Cardiac fibroblast (primary cell): Measurements from ENCODE around the gene PALLD.

Experiments
- DNase-seq, 2 donors: peaks; one replicate each; pipeline versions ENCODE4 v3.0.0 to v3.0.0-alpha.2; 2010; ENCODE audit warnings: low read depth in 2 of 2
- H3K4me3 ChIP-seq, 2 donors: replicated peaks in 1 of 2; 1 replicate in 1 of 2; 2 replicates in 1 of 2; pipeline ENCODE4 v1.5.1; 2011; ENCODE audit warnings: low read depth in 2 of 2, low read length in 2 of 2, mild to moderate bottlenecking in 2 of 2, moderate library complexity in 1 of 2
- CTCF ChIP-seq: IDR thresholded peaks from one replicate; pipeline ENCODE4 v1.5.1; 2011; ENCODE audit warnings: low read depth, mild to moderate bottlenecking, low read length, inconsistent platforms

PALLD gene

GRCh38 chr4:168572002-168572401 lies 75.2 kb downstream of the PALLD start:
- H3K4me3 ChIP-seq: no peak overlapping the region
- DNase-seq: no peak
- TF ChIP-seq CTCF: no peak

DNA sequence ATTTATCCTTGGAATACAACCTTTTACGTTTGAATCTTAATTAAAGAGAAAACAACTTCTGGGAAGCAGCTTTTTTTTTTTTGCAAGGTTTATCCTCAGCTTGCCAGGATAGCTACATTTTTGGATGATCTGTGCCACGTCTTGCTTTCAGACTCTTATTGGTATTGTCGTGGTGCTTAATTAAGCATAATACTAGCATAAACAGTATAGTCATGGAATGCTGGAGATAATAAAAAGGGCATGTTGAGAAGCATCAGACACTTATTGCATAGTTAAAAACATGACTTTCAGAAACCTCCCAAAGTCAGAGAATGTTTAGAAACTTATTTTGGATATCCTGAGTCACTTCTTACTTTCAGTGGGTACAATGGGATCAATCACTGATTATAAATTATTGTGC lies 77.0 kb downstream of the PALLD start:
- no peak for DNase-seq
- no peak for TF ChIP-seq CTCF
- H3K4me3 ChIP-seq: no peak overlapping the region

- DNase-seq: peak in 1 of 2 donors; percentile 61
- TF ChIP-seq CTCF: no peak
Observed at GRCh38 chr4:168574581-168575295, 77.9 kb downstream of the PALLD start.

DNA sequence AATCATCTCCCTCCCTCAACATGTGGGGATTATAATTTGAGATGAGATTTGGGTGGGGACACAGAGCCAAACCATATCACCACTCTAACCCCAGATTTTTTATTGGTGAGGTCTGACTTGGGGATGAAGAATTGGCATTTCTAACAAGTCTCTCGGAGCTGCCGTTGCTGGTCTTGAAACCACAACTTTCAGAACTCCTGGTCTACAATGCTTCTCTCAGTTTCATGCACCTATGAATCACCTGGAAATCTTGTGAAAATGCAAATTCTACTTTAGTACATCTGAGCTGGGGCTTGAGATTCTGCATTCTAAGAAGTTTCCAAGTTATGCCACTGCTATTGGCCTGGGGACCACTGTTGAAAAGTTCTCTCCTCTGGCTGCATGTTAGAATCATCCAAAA lies 78.6 kb downstream of the PALLD start:
- no peak overlapping the region for H3K4me3 ChIP-seq
- no peak for DNase-seq
- TF ChIP-seq CTCF: no peak

More at GRCh38 chr4:168574581-168575295, 77.9 kb downstream of the PALLD start:
- H3K4me3 ChIP-seq: no peak overlapping the region

GRCh38 chr4:168577624-168578023 lies 80.8 kb downstream of the PALLD start:
- no peak overlapping the region for H3K4me3 ChIP-seq
- no peak for DNase-seq
- TF ChIP-seq CTCF: no peak

GRCh38 chr4:168580228-168580627 lies 83.4 kb downstream of the PALLD start:
- TF ChIP-seq CTCF: no peak
- H3K4me3 ChIP-seq: no peak overlapping the region
- no peak for DNase-seq

DNA sequence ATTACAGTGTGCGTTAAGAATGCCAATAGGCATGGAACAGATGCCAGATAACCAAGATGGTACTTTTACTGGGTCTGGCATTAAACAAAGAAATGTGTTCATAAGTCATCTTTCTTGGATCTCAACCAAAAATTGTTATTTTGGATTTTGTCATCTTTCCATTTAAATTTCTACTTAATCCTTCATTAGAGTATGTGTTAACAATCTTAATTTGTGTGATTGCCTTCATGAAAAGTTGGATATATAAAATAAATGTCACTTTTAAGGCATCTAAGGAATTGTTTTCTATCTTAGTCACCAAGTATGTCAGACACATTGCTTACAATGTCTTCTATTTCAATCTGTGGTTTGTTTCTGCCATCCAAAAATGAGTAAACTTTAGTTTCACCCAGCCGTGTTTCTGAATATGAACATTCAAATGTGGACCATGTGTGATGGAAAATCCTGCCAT lies 87.5 kb downstream of the PALLD start:
- DNase-seq: peak; percentile 41 to 82
- H3K4me3 ChIP-seq: no peak overlapping the region
- TF ChIP-seq CTCF: no peak
